Measurements from ENCODE around the gene BNC2. TPM values are rescaled to one million over a fixed set of nuclear protein-coding genes. Genes with fewer than 3 reads are reported as not detected.

The BNC2 gene
- total RNA-seq, 1 experiment from 2014 or later = 11.7 TPM

DNA sequence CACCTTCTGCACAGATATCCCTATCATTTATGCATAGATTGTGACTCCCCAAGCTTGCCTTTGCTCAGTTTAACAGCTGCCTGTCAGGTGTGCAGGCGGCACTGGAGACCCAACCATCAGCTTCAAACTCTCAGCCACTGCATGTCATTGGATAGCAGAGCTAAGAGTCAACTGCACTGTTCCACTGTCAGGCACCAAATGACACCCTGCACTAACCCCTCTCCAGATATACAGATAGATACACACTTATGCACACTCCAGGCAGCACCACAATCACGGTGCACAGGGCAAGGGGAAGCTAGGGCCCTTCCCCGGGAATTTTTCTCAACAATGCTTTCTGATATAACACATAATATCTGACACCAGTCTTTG lies 142.3 kb downstream of the BNC2 start:
- Histone ChIP-seq H4K20me1 (ENCODE audit: low read length) (no peaks in the 10 kb centered on the region), H3K27ac (ENCODE audit: low read length) (no peak overlapping the region), H3K9me3 (ENCODE audit: low read length) (no peaks in the 10 kb centered on the region), H3F3A (ENCODE audit: low read length, unreplicated experiment) (no peaks in the 10 kb centered on the region), H3K4me1 (ENCODE audit: insufficient read depth, low read length) (peaks cover 37% of the 10 kb centered on the region), H3K4me2 (ENCODE audit: low read length) (peak overlapping the region; percentile 92), H2AFZ (ENCODE audit: low read length) (0 out of 2 replicates have a peak overlapping the region, but pooled peaks have one; percentile 79), H3K9me2 (replicated peaks; ENCODE audit: low read length) (no peaks in the 10 kb centered on the region), H3K79me2 (ENCODE audit: low read length) (peaks cover 22% of the 10 kb centered on the region), H3K4me3 (ENCODE audit: low read length) (peak overlapping the region; percentile 76), H3K9ac (ENCODE audit: low read length) (no peak overlapping the region), H3K36me3 (ENCODE audit: low read depth, low read length) (no peaks in the 10 kb centered on the region; the same call in 1 of the 2 replicates), H3K27me3 (ENCODE audit: low read length) (no peaks in the 10 kb centered on the region)
- peak; percentile 29 for DNase-seq
- no TSS peak for BruUV-seq (replicated peaks)
- ATAC-seq = peak; percentile 5; the same call in 1 of the 2 replicates
- ChIA-PET POLR2A (ENCODE audit: unreplicated experiment) (no interaction called here), CTCF (no interaction called here)
- intact Hi-C loops (cut with micrococcal nuclease) = loop anchor here (5.0 to 10.0 kb wide), 3 partner anchors 123 to 216 kb away; no protein-coding TSS in a partner anchor
- TF ChIP-seq, protein P1, sequence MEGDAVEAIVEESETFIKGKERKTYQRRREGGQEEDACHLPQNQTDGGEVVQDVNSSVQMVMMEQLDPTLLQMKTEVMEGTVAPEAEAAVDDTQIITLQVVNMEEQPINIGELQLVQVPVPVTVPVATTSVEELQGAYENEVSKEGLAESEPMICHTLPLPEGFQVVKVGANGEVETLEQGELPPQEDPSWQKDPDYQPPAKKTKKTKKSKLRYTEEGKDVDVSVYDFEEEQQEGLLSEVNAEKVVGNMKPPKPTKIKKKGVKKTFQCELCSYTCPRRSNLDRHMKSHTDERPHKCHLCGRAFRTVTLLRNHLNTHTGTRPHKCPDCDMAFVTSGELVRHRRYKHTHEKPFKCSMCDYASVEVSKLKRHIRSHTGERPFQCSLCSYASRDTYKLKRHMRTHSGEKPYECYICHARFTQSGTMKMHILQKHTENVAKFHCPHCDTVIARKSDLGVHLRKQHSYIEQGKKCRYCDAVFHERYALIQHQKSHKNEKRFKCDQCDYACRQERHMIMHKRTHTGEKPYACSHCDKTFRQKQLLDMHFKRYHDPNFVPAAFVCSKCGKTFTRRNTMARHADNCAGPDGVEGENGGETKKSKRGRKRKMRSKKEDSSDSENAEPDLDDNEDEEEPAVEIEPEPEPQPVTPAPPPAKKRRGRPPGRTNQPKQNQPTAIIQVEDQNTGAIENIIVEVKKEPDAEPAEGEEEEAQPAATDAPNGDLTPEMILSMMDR (conservative IDR thresholded peaks at IDR 0.05; ENCODE audit: low read depth, low read length) = no peak

DNA sequence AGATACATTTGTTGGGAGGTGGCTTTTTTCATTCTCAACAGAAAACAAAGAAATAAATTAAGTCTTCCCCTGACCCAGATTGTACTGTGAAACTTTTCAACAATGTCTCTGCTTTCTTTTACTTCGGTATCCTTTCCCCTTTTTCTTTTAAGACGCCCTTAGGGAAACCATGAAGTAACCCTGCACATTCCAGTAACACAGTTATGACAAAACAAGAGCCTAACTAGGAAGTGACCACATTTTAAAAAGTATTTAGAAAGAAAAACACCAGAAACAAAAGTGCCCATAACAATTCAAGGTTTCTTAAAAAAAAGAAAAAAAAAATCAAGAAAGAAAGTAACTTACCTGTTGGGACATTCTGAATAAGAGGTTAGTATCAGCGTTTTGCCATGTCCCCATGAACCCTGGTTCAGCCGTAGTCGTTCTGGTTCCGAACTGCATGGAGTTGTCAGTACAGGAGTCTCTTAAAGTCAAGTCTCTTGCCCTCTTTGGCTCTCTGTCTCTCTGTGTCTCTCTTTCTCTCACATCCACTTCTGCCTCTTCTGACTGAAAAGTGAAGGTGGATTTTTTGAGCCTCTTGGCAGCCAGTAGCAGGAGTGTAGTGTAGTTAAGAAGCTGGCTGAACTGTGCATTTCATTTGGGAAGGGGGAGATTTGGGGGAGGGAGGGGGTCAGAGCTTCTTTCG lies 142.9 kb downstream of the BNC2 start:
- ChIA-PET CTCF (no interaction called here), POLR2A (ENCODE audit: unreplicated experiment) (no interaction called here)
- H4K20me1 ChIP-seq (ENCODE audit: low read length) = no peaks in the 10 kb centered on the region
- peaks cover 37% of the 10 kb centered on the region for H3K4me1 ChIP-seq (ENCODE audit: insufficient read depth, low read length)
- no peaks in the 10 kb centered on the region for H3K9me3 ChIP-seq (ENCODE audit: low read length)
- intact Hi-C loops (cut with micrococcal nuclease) = loop anchor here (2.0 to 10.0 kb wide), 5 partner anchors 97 to 215 kb away; no protein-coding TSS in a partner anchor
- no peaks in the 10 kb centered on the region; the same call in 1 of the 2 replicates for H3K36me3 ChIP-seq (ENCODE audit: low read depth, low read length)
- H3K4me3 ChIP-seq (ENCODE audit: low read length) = peak overlapping the region; percentile 76
- no peak for DNase-seq
- ATAC-seq = peak; percentile 7
- no peaks in the 10 kb centered on the region for H3K9me2 ChIP-seq (replicated peaks; ENCODE audit: low read length)
- no peaks in the 10 kb centered on the region for H3F3A ChIP-seq (ENCODE audit: low read length, unreplicated experiment)
- peaks cover 22% of the 10 kb centered on the region for H3K79me2 ChIP-seq (ENCODE audit: low read length)
- TSS peak; percentile 77 for BruUV-seq (replicated peaks)
- H3K27ac ChIP-seq (ENCODE audit: low read length) = peak overlapping the region; percentile 86
- H2AFZ ChIP-seq (ENCODE audit: low read length) = peak overlapping the region; percentile 79
- H3K9ac ChIP-seq (ENCODE audit: low read length) = peak overlapping the region; percentile 91
- no peak for TF ChIP-seq EZH2 (IDR thresholded peaks at IDR 0.05; ENCODE audit: low read length, unreplicated experiment)
- TF ChIP-seq, protein P1 (conservative IDR thresholded peaks at IDR 0.05; ENCODE audit: low read depth, low read length) = no peak
- H3K27me3 ChIP-seq (ENCODE audit: low read length) = no peaks in the 10 kb centered on the region
- H3K4me2 ChIP-seq (ENCODE audit: low read length) = peak overlapping the region; percentile 92

DNA sequence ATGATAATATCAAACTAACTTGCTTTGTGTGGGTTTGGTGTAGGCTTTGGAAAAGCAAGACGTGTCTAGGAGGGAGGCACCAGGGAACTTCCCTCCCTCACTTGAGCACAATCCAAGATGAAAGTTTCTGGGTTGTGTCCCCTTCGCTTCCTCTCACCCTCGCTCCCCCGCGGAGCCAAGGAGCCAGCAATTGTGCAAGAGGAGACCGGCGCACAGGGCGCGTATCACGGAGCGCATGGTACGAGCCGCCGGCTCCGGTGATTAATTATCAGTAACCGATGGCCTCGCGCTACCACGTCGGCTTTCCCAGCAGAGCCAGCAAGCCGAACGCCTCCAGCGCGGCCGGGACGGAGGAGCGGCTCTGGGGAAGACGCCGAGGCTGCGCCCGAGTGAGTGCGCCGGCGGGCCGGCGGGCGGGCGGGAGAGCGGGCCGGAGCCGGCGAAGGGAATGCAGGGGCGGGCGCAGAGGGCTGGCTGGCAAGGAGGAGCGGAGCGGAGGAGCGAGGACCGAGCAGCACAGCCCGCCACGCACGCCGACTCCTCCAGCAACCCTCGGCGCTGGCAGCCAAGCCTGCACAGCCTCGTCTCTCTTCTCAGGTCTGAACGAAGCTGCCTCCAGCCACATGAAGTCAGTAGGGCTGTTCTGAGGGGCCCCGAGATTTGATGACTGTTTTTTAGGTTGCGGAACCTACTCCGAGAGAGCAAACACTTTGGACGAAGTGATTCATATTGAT lies 143.6 kb downstream of the BNC2 start:
- Histone ChIP-seq H3K9me2 (replicated peaks; ENCODE audit: low read length) (no peaks in the 10 kb centered on the region), H3K4me3 (ENCODE audit: low read length) (peak overlapping the region; percentile 76), H3F3A (ENCODE audit: low read length, unreplicated experiment) (no peaks in the 10 kb centered on the region), H3K9ac (ENCODE audit: low read length) (peak overlapping the region; percentile 91), H3K27ac (ENCODE audit: low read length) (peak overlapping the region; percentile 86), H3K27me3 (ENCODE audit: low read length) (no peaks in the 10 kb centered on the region), H3K9me3 (ENCODE audit: low read length) (no peaks in the 10 kb centered on the region), H3K4me1 (ENCODE audit: insufficient read depth, low read length) (peaks cover 37% of the 10 kb centered on the region), H4K20me1 (ENCODE audit: low read length) (no peaks in the 10 kb centered on the region), H2AFZ (ENCODE audit: low read length) (peak overlapping the region; percentile 79), H3K79me2 (ENCODE audit: low read length) (peaks cover 22% of the 10 kb centered on the region), H3K4me2 (ENCODE audit: low read length) (peak overlapping the region; percentile 92), H3K36me3 (ENCODE audit: low read depth, low read length) (no peaks in the 10 kb centered on the region; the same call in 1 of the 2 replicates)
- DNase-seq (peak; percentile 71), ATAC-seq (peak; percentile 72)
- intact Hi-C loops (cut with micrococcal nuclease) = loop anchor here (1.0 to 10.0 kb wide), 6 partner anchors 98 to 215 kb away; no protein-coding TSS in a partner anchor
- BruUV-seq (replicated peaks) = no TSS peak
- TF ChIP-seq, protein P1 (conservative IDR thresholded peaks at IDR 0.05; ENCODE audit: low read depth, low read length) = no peak
- no peak for TF ChIP-seq EZH2 (IDR thresholded peaks at IDR 0.05; ENCODE audit: low read length, unreplicated experiment)
- TF ChIP-seq EZH2phosphoT487 (IDR thresholded peaks at IDR 0.05; ENCODE audit: borderline replicate concordance, low read length) = no peak
- POLR2A ChIA-PET (ENCODE audit: unreplicated experiment) = interaction anchor here (0.6 to 0.7 kb wide), 3 partner anchors 298 to 686 kb away, joined by 3 to 6 read pairs (median 3); no protein-coding TSS in a partner anchor
- CTCF ChIA-PET = interaction anchor here (1.1 kb wide), 1 partner anchor 22 kb away, joined by 4 read pairs; no protein-coding TSS in a partner anchor
